ENCODE measurements around the gene HNRNPH2. TPM values are rescaled to one million over a fixed set of nuclear protein-coding genes. Genes with fewer than 3 reads are reported as not detected.

The HNRNPH2 gene
- total and polyA plus RNA-seq, 2 experiments from 2014 or later = 59.2 to 80.1 TPM

DNA sequence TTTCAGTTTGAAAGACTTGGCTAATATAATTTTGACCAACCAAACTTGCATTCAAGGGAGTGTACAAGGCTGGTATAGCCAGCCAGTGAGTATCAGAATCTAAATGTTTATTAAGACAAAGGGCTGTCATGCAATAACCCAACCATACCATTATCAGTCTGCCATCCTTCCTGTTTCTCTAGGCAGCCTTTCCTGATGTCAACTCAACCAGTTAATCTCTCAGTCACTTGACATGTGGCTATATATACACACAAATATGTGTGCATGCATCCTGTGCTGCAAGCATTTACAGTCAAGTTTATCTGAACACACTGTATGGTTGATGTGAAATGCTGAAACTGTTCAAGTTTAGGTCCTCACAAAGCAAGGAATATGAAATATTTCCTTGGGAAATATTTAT, 39.2 kb upstream of the HNRNPH2 start:
- ATAC-seq = no peak
- Mint-ChIP-seq H3K9me3 (no peaks in the 10 kb centered on the region; the same call in 2 of the 3 replicates), H3K36me3 (ENCODE audit: low read depth) (no peaks in the 10 kb centered on the region), H3K4me3 (no peak overlapping the region), H3K27ac (no peak overlapping the region), H3K27me3 (ENCODE audit: insufficient read depth, low read depth, poor library complexity) (no peaks in the 10 kb centered on the region), H3K4me1 (no peaks in the 10 kb centered on the region)
- Histone ChIP-seq H3K27me3 (ENCODE audit: insufficient read depth) (no peaks in the 10 kb centered on the region), H3K9me2 (ENCODE audit: insufficient read depth) (no peaks in the 10 kb centered on the region), H3K36me3 (ENCODE audit: insufficient read depth) (no peaks in the 10 kb centered on the region), H4K20me1 (replicated peaks; ENCODE audit: insufficient read depth) (no peaks in the 10 kb centered on the region), H3K27ac (ENCODE audit: low read depth) (no peak overlapping the region), H3K4me3 (no peak overlapping the region), H2AFZ (no peak overlapping the region), H3K4me2 (no peak overlapping the region), H3F3A (replicated peaks; ENCODE audit: low read depth) (no peaks in the 10 kb centered on the region), H3K4me1 (ENCODE audit: insufficient read depth) (no peaks in the 10 kb centered on the region), H3K79me2 (replicated peaks; ENCODE audit: insufficient read depth) (no peaks in the 10 kb centered on the region)
- TF ChIP-seq STAT1 (IDR thresholded peaks at IDR 0.05; ENCODE audit: unreplicated experiment) (no peak), REST (IDR thresholded peaks at IDR 0.05; ENCODE audit: unreplicated experiment) (no peak), ZNF114 (CRISPR knock-in tag; IDR thresholded peaks at IDR 0.05) (no peak), NANOG (IDR thresholded peaks at IDR 0.05; ENCODE audit: borderline replicate concordance) (no peak), ZNF462 (CRISPR knock-in tag; IDR thresholded peaks at IDR 0.05) (no peak), ETS1 (IDR thresholded peaks at IDR 0.05) (no peak)
- DNase-seq (ENCODE audit: low spot score) = no peak
